Central memory CD4-positive, alpha-beta T cell (primary cell): ENCODE measurements around the gene CLIC3.
A peak's percentile ranks its signal among the peaks of the same experiment; 100 is the strongest.

Experiments
- DNase-seq: peaks from one replicate; pipeline ENCODE4 v3.0.0; 2022

Gene CLIC3

DNA sequence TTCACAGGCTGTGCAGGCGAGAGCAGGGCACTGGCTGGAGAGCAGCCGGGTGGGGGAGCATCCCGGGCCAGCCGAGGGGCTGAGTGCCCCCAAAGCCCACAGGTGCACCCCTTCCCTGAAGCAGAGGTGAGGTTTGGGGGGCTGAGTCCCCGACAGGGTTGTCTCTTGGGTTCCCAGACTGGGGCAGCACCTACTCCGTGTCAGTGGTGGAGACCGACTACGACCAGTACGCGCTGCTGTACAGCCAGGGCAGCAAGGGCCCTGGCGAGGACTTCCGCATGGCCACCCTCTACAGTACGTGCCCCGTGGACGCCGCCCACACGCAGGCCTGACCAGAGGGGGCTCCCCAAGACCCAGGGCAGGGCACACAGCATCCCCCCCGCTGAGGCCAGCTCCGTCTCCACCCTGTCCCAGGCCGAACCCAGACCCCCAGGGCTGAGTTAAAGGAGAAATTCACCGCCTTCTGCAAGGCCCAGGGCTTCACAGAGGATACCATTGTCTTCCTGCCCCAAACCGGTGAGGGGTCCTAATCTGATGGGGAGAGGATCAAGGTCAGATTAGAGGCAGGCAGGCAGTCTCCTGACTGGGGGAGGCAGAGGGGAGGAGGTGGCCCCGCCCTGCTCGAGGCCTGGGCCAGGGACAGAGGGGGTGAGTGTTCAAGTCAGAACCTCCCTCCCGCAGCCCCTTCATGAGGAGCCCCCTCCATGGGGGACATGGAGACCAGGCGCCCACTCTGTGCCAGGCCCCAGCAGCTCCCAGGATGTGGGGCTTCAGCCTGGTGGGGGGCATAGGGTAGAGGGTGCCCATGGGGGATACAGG is 16.4 kb downstream of the CLIC3 start:
- DNase-seq = no peak

DNA sequence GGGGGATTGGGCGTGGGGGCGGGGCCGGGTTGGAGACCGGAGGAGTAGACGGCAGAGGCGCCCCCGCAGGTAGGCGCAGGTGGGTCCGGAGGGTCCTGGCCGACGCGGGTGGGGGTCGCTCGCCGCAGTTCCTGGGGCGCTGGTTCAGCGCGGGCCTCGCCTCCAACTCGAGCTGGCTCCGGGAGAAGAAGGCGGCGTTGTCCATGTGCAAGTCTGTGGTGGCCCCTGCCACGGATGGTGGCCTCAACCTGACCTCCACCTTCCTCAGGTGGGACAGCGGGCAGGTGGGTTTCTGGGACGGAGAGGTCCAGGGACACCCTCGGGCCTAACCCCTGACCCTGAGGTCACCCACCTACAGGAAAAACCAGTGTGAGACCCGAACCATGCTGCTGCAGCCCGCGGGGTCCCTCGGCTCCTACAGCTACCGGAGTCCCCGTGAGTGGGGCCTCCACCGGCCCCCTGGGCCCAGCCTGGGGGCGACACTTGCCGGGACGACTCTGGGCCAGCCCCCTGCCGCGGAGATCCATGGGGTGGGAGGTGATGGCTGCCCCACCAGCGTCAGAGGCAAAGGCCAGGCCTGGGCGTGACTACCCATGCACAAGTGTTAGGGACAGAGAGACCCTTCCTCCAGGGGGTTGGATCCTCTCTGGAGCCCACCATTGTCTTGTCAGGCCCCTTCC is 17.4 kb downstream of the CLIC3 start:
- no peak for DNase-seq

DNA sequence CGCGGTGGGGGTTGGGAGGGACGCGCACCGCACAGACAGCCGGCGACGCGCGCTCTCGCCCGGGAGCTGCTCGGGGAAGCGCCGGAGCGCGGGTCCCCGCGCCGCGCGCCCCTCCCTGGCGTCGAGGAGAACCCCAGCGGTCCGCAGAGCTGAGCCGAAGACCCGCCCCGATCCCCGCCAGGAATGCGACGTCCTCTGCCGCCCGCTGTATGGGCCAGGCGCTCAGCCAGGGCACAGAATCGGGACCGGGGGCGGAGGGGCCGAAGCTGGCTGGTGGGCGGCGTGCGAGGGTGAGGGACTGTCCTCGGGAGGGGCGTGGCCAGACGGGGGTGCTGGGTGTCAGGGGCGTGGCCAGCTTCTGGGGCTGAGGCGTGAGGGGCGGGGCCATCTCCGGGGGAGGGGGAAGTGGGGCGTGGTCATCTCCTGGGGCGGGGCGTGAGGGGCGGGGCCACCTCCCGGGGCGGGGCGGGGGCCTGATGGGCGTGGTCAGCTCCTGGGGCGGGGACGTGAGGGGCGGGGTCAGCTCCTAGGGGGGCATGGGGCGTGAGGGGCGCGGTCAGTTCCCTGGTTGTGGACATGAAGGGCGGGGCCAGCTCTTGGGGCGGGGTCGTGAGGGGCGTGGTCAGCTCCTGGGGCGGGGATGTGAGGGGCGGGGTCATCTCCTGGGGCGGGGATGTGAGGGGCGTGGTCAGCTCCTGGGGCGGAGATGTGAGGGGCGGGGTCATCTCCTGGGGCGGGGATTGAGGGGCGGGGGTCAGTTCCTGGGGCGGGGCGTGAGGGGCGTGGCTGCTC is 18.1 kb downstream of the CLIC3 start:
- DNase-seq = peak; percentile 67

DNA sequence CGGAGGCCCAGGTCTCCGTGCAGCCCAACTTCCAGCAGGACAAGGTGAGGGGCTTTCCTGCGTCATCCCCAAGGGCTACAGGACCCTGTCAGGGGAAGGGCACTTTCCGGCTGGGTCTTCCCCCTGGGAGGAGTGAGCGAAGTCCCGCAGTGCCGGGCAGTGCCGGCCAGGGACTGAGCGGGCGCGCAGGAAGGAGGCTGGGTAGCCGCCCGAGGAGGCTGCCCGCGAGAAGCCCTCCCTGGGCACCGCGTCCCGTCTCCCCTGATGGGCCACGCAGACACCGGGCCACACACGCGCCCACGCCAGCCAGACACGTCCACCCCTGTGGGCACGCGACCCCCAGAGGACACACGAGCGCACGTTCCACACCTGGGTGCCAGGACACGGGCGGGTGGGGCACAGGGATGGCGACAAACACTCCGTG is 18.7 kb downstream of the CLIC3 start:
- DNase-seq = no peak

DNA sequence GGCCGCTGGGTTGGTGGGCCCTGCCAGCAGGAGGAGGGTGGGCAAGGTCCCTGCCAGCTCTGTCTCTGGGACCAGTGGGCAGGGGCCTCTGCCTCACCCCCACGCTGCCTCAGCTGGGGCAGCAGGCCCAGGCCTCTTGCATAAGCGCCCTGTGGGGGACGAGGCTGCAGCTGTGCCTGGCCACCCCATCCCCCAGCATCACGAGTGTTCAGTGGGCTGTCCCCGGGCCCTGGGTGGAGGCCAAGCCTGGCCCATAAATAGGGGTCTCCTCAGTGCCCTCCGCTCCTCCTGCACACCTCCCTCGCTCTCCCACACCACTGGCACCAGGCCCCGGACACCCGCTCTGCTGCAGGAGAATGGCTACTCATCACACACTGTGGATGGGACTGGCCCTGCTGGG is 19.1 kb downstream of the CLIC3 start, which contains the start of gene PTGDS:
PTGDS (plus strand) TSS at position 282 of the 400 bp plus-strand sequence; CDS start at position 357, 75 bp downstream.
- no peak for DNase-seq

DNA sequence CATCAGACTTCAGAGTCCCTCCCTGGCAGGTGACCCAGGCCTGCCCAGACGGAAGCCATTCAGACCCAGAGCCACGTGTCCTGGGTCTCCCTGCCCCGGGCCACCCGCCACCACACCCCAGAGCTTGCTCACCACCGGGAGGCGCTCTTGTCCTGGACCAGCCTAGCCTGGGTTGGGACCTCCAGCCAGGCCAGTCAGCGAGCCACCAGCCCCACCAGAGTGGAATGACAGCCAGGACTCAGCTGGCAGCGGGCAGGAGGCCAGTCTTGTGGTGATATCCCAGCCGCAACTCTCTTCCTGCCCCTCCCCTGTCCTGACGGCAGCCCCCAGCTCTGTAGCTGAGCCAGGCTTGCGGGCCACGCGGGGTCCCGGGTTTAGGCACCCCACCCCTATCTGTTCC is 20.7 kb downstream of the CLIC3 start:
- DNase-seq = no peak

DNA sequence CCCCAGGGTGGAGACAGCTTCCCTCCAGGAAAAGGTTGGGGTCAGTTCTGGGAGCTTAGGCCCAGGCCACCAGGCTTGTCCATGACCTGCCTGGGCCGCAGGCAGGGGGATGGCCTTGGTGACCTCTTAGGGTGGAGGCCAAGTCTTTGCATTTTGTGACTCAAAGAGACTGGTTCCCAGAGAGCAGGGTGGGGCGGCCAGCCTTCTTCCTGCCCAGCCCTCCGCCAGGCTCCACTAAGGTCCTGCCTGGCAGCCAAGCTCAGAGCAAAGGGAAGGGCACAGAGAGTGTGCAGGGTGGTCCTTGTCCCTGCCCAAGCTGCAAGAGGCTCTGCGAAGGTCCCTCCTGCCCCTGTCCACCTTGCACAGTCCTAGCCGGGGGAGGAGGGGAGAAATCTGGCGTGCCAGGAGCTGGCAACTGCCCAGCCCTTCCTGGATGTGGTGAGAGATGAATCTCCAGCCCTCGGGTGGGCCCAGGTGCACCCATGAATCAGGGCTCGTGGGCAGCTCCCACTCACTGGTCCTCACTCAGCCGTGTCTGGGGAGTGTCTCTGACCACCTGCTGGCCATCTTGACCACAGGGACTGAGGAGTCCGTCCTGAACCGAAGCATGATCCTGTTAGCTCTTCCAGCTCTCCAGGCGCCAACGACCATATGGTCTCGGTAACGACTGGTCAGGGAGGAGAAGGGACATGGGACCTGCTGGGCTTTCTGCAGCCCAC is 21.4 kb downstream of the CLIC3 start:
- no peak for DNase-seq

DNA sequence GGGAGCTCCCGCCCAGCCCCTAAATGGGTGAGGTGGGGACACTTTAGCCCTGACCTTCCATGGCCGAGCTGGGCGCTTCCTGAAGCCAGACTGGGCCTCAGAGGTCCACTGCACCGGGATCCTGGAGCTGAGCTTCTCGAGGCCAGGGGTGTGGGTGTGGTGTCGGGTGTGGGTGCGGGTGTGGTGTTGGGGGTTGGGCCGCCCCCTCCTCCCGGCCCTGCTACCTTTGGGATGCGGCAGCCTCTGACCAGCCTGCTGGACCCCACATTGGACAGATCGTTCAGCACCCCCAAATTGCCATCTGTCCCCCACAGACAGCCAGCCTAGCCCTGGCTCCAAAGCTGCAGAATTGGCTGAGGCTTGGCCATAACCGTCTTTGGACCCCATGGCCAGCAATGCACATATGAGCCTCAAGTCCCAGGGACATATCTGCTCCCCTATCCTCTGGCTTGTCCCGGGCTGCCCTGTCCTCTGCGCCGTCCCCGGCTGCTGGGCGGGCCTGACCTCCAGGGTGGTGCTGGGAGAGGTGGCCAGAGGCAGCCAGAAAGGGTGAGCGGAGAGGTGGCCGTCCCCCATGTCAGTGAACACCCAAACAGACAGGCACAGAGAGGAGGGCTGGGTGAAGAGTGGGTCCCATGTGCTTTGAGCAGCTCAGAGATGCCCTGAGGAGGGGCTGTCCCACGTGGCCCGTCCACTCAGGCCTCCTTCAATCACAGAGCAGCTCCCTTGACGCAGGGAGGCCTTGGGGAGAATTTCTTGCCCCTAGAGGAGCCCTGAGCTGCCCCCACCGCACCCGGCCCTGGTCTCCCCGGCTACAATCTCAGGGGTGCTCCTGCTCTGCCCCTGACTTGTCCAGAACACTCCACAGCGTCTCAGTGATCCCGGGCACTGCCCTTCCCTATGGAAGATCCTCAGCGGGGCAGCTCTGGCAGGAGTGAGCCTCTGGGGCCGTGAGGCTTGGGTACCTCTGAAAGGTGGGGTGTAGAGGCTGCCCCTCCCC is 22.4 kb downstream of the CLIC3 start:
- DNase-seq = no peak

DNA sequence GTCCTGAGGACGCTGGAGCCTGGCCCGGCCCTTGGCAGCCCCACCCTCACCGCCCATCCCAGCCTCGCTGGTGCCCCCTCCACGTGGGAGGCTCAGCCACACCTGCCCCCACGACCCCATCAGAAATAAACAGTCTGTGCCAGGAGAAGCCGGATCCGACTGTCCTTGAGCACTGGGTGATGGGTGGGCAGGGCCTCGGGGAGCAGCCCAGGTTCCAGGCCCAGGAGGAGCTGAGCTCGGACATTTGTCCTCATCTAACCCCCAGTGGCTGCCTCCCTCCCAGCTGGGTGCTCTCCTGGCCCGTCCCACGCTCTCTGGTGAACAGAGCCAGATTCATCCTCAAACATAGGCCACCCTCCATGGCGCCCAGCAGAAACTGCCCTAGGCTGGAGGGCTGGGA is 23.6 kb downstream of the CLIC3 start:
- no peak for DNase-seq

DNA sequence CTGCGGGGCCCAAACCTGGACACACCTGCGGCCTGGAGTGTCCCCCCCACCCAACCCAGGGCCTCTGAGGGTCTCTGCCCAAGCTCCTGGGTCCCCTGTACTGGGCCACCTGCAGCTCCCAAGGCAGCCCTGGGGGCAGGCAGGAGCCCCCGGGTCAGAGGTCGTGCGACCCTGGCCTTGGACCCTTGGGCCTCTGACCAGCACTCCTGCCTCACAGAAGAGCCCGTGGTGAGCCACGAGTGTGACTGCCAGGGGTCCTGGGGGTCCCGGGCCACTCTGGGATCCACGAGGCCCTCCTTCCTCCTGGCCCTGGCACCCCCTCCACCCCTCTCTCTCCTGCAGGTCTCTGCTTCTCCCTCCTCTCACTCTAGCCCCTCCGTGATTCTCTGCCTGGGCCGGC is 24.0 kb downstream of the CLIC3 start:
- no peak for DNase-seq

DNA sequence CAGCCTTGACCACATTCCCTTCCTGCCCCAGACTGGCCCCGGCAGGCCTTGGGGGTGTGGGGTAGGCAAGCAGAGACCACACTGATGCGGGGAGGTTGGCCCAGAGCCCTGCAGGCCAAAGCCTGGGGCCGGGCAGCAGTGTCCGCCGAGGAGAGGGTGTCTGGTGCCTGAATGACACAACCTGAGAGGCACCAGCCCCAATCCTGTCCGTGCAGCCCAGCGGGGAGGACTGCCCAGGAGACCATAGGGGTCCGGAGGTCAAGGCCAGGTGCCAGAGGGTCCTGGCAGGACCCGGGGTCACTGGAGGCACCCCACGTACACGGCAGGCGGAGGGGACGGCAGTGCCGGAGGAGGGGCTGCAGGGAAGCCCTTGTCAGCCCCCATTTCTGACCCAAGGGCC is 24.6 kb downstream of the CLIC3 start:
- DNase-seq = no peak

DNA sequence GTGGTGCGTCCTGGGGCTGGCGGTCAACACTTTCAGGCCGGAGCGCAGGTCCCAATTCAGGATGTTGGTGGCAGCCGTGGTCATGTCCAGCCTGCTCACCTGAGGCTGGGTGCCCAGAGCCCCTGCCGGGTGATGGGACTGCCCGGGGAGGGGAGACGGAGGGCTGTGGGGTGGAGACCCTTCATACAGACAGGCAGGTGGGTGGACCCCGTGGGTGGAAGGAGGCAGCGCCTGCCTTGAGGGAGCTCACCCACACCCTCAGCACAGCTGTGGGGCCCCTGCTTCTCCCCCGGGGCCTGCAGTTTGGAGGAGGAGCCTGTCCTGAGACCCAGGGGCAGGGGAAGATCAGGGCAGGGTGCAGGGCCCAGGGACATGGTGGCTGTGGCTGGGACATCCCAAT is 26.0 kb downstream of the CLIC3 start:
- no peak for DNase-seq

DNA sequence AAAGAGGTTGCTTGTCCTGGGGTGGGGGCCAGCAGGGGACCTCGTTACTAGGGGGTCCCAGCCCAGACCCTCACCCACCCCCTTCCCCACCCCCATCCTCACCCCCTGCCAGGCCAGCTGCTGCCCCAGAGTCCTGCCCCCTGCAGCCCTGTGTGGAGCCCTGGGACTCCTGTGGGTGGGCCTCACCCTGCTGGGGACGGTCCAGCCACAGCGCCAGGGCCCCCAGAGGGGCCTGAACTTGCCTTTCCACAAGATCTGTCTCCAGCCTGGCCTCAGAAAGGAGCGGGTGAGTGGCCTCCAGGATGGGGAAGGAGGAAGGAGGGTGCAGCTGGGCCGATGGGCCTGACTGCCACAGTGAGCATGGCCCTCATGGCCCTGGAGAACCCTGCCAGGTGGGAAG is 26.6 kb downstream of the CLIC3 start:
- no peak for DNase-seq

DNA sequence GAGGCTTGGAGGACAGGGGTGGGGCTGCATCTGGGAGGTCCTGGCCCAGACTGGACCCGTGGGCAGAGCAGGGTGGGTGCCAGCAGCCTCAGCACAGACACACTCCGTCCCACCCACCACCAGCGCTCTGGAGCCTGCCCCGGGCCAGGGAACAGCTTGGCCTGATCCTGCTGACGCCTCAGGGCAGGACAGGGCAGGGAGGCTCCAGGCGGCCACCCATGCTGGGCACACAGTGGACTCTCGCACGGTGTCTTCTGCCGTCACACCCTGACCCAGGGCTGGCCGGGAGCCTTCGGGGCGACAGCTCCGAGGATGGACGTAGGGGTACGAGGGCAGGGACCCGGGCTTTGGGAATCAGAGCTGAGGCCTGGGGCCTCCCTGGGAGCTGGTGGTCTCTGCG is 27.2 kb downstream of the CLIC3 start:
- DNase-seq = no peak

DNA sequence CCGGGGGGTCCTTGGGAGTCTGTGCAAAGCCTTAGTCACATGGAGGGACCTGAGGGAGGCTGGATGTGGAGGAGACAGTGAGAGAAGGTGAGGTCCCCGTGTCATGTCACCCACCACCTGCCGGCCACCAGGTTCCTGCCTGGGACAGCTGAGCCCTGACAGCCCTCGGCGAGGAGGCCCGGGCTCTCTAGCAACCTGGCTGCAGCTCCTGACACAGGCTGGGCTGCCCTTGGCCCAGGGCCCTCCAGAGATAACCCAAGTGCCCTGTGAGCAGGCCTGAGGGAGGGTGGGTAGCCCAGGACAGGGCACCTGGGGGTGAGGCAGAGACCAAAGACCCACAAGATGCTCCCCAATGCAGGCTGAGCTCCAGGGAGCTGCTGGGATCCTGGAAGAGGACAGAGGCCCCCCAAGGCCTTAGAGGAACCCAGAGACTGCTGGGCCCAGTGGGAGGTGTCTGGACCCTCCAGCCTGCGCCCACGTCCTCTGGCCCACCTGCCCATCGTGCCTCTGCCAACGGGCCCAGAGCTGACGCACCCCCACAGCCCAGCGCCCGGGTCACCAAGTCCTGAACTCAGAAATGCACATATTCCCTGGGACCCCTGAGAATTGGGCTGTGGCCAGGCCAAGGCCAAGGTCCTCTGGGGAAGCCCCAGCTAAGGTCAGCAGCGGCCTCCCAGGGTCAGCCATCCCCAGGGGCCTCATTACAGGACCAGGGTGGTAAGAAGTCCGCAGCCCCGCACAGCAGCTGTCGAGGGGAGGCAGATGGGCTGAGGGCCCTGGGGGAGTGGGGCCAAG is 27.8 kb downstream of the CLIC3 start:
- no peak for DNase-seq

DNA sequence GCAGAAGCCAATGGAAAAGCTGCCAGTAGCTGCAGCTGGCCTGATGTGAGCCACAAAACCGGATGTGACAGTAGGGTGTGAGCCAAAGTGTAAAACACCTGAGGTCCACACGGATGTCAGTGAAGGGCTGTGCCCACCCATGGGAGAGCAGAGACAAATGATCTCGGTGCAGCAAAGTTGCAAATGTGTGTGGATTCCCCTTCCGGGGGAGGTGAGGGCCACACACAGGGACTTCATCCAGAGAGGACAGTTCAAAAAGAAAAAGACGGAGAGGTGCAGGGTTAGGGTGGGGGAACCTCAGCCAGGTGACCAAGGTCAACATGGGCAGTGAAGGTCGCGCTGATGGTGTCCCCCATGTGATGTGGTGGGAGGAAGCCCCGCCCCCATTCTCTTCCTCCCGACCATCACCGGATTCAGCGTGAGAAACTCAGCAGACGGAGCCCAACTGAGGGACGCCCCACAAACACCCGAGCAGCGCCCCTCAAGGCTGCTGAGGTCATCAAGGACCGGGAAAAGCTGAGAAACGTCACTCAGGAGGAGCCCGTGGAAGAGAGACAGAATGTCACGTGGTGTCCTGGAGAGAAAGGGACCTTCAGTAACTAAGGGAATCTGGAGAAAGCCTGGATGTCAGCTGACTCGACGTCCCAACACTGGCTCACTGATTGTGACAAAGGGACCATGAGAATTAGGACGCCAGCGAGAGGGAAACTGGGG is 30.4 kb downstream of the CLIC3 start:
- DNase-seq = peak; percentile 33

DNA sequence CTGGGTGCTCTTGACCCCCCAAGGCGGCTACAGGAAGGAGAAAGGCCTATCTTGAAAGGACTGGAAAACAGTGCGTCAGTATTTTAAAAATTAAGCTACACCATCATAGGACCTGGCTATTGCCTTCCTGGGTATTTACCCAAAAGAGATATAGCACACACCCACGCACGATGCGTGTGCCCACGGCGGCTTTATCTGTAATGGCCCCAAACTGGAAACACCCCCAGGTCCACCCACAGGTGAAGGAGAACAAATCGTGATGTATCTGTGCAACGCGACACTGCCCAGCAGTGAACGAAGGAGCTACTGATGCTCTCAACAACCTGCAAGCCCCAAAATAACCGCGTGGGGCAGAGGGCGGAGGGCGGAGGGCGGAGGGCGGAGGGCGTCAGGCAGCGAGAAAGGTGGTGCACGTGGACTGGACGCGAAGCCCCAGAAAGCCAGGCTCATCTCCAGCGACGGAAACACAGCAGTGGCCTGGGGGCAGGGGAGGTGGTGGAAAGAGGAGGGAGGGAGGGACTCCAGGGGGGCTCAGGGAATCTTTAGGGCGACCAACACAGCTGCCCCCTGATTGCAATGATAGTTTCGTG is 31.4 kb downstream of the CLIC3 start:
- no peak for DNase-seq

DNA sequence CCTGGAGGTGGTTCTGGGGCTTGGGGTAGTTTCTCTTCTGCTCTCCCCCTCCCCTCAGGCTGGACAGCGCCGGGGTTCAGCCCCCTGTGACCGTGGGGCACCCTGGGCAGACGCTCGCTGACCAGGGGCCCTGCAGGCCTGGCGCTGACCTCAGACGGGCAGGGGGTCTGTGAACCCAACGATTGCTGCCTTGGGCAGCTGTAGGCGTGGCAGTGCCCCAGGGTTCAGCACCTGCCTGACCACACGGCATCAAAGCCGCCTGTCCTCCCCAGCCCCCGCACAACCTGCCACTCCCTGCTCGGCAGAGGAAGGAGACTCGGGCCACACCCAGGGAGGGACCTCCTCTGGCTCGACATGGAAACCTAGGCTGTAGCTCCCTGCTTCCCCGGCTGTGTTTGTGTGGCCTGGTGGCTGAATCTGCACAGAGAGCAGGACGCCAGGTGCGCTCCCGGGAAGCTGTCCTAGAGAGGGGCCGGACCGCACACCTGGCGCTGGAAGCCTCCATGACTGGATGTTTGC is 32.1 kb downstream of the CLIC3 start:
- no peak for DNase-seq

DNA sequence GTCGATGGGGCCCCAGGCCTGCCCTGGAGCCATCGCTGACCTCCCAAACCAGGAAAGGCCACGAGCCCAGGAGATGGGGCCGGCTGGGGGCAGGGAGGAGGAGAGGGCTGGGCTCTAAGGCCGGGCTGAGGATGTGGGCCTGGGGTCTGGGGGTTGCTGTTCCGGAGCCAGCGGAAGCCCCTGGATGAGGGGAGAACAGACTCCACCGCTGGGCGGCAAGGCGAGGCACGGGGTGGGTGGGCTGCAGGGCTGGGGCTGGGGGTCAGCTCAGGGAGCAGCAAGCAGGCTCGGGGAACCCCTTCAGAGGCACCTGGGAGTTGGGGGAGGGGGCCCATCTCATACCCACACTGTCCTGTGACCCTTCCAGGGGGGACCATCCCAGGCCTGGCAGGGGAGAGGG is 32.6 kb downstream of the CLIC3 start:
- DNase-seq = no peak
